GM19099 (cell line): Measurements from ENCODE around the gene TUBA1B.

Source experiments
- POLR2A ChIP-seq: IDR thresholded peaks from 3 replicates; pipeline ENCODE4 v1.6.1; 2011; ENCODE audit warnings: low read depth; ENCODE audit not compliant: insufficient read length; ENCODE audit errors: extremely low read depth

The TUBA1B gene

GRCh38 chr12:49131051-49131893, at the start of gene TUBA1B:
Gene TUBA1B, minus strand, starts transcription at chr12:49131395. Its CDS starts 95 bp downstream, at chr12:49131300.
- TF ChIP-seq POLR2A, result peak; percentile 99

- no peak for TF ChIP-seq POLR2A
Observed at GRCh38 chr12:49174218-49174617, 43.0 kb upstream of the TUBA1B start.

GRCh38 chr12:49170924-49171323, 39.7 kb upstream of the TUBA1B start:
- no peak for TF ChIP-seq POLR2A

DNA sequence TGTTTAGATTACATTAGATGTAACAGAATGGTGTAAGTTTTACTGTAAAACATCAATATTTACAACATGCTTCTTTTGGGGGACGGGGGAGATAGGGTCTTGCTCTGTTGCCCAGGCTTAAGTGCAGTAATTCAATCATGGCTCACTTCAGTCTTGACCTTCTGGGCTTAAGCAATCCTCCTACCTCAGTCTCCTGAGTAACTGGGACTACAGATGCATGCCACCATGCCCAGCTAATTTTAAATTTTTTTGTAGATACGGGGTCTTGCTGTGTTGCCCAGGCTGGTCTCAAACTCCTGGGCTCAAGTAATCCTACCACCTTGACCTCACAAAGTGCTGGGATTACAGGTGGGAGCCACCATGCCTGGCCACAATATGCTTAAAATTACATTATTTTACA, 33.9 kb upstream of the TUBA1B start:
- TF ChIP-seq POLR2A, result no peak

- no peak for TF ChIP-seq POLR2A
Observed at GRCh38 chr12:49161092-49161795, 30.0 kb upstream of the TUBA1B start.

DNA sequence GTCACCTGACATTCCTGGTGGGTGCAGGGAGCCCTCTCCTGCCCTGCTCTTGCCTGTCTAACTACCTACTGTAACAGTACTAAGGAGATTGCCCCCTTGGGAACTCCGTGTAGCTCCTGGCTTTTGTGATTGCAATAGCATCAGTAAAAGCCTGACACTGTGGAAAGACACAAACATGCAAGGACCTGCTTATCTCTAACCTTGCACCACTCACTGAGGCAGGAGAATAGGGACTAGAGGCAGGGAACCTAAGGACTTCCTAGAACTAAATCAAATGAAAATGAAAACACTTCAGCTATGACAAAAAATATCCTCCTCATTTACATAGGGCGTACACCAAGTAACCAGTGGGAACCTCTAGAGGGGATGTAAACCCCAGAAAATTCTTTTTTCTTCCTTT, 29.2 kb upstream of the TUBA1B start:
- TF ChIP-seq POLR2A, result peak; percentile 28

- TF ChIP-seq POLR2A, result no peak
Observed at GRCh38 chr12:49154221-49154620, 23.0 kb upstream of the TUBA1B start.

DNA sequence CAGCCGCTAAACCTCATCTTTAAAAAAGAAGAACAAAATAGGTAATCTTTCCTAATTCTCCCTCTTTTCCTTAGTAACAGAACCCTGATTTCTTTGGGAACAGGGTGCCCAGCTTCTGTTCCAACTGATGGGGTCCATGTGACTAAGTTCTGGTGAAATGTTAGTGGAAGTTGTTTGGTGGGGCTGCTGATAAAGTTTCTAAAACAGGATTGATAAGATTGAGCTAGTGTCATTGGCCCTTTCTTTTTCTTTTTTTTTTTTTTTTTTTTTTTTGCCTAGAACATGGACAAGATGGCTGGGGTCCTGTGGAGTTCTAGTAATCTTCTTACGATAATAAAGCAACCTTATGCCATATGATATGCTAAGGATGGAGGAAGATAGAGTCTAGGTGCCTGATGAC, 16.2 kb upstream of the TUBA1B start:
- TF ChIP-seq POLR2A, result no peak

- no peak for TF ChIP-seq POLR2A
Observed at GRCh38 chr12:49146406-49146805, 15.2 kb upstream of the TUBA1B start.

DNA sequence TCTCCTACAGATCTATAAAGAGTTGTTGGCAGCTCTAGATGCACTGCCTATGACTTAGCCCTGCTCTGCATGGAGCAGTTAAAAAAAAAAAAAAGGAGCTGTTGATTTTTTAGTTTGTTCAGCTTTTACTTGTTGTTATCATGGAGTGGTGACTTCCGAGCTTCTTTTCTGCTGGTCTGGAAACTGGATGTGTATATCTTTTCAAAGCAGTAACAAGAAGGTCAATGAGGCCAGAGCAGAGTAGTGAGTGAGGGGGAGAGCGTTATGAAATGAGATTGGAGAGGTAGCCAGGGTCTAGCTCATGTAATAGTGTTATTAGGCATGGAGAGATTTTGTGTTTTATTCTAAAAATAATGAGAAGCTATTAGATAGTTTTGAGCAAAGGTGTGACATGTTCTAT, 13.2 kb upstream of the TUBA1B start:
- no peak for TF ChIP-seq POLR2A

DNA sequence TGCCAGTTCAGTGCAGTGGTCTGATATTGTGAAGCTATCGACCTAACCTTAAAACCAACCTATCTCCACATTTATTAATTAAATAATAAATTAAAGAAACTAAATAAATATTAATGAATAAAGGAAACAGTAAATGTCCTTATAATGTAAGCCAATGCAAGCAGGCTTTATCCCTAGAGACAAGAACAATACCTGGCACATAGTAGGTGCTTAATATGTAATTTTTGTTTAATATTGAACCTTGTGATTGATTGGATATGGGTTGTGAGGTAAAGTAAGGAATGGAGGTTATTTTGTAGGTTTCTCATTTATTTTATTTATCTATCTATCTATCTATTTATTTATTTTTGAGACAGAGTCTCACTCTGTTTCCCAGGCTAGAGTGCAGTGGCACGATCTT, 7.8 kb upstream of the TUBA1B start:
- TF ChIP-seq POLR2A, result no peak

GRCh38 chr12:49138587-49138986, 7.4 kb upstream of the TUBA1B start:
- no peak for TF ChIP-seq POLR2A

GRCh38 chr12:49137476-49137875, 6.3 kb upstream of the TUBA1B start:
- TF ChIP-seq POLR2A, result no peak

GRCh38 chr12:49133590-49133989, 2.4 kb upstream of the TUBA1B start:
- no peak for TF ChIP-seq POLR2A

DNA sequence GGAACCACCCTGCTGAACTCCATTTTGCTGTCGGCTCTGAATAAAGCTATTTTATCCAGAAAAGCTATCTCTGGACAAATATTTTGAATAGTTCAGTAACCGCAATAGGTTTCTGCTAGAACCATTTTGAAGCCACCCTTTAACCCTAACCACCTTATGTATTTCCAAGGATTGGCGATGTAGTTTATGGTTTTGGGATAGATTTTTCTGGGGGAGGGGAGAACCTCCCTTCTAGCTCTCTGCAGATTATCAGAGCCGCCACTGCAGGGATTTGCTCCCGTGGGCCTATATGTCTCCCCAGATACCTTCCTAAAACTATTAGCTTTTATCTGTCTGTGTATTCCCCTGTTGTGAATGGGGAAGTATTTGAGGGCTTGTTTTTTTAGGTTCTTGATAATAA, 1.8 kb upstream of the TUBA1B start:
- TF ChIP-seq POLR2A, result no peak

- no peak for TF ChIP-seq POLR2A
Observed at GRCh38 chr12:49131894-49132461, 783 bp upstream of the TUBA1B start.
